Urinary bladder (tissue), 4 donors: Measurements from ENCODE around the gene OVOL1. TPM values are rescaled to one million over a fixed set of nuclear protein-coding genes. Genes with fewer than 3 reads are reported as not detected.
"Not testable (repeated sequence)": the region's sequence is repeated elsewhere in the genome, so short reads cannot be mapped to it uniquely, and the experiment has no call there.

ENCODE experiments used
- DNase-seq: peaks from one replicate; pipeline ENCODE4 v3.0.0-alpha.2; 2015; ENCODE audit errors: extremely low spot score
- H3K27ac ChIP-seq: one replicate; pipeline ENCODE4 v1.5.1; 2013; ENCODE audit warnings: low read depth, mild to moderate bottlenecking, moderate library complexity
- H3K36me3 ChIP-seq: one replicate; pipeline ENCODE4 v1.6.1; 2013; ENCODE audit warnings: mild to moderate bottlenecking, moderate library complexity; ENCODE audit not compliant: insufficient read depth
- H3K4me1 ChIP-seq: one replicate; pipeline ENCODE4 v1.6.1; 2013; ENCODE audit warnings: mild to moderate bottlenecking, moderate library complexity; ENCODE audit not compliant: insufficient read depth
- H3K4me3 ChIP-seq: one replicate; pipeline ENCODE4 v1.5.1; 2013; ENCODE audit warnings: low read depth, low read length
- WGBS: extraction: QIAGEN DNeasy Blood & Tissue Kit; methylation state at CpG from one replicate; pipeline ENCODE4 v1.1.7; 2013; 5-methylcytosine and 5-hydroxymethylcytosine counted together
- polyA plus RNA-seq: library from polyadenylated mRNA; stranded (reverse); fragments of 200-250 nt; gene quantifications from one replicate; pipeline ENCODE4 v1.2.3, GENCODE V29; 2013
- total RNA-seq: library from RNA; depleted of rRNA; stranded (reverse); fragments of >200 nt; gene quantifications from one replicate; pipeline ENCODE4 v1.2.3, GENCODE V29; 2014
- donor health status: healthy with polysubstance abuse.
- donor health status: healthy.

The OVOL1 gene
- total and polyA plus RNA-seq, 2 donors, result 4.7 to 5.1 TPM

DNA sequence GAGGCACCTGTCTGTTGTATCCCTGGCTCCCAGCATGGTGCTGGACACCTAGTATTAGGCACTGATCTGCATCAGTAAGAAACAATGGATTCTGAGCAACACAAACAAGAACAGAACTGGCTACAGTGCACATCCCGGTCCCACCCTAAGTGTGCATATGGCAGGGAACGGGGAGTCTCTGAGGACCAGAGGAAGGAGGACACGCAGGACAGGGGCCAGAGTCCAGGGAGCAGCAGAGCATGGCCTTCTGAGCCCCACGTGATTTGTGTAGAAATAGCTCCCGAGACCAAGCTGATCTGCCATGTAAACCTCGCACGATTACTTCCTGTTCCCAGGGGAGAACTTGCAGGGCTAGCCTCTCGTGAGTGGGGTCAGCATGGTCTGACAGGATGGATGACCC, 34.2 kb downstream of the OVOL1 start:
- Histone ChIP-seq H3K4me3 (no peak overlapping the region), H3K36me3 (no peaks in the 10 kb centered on the region), H3K27ac (no peak overlapping the region), H3K4me1 (peaks cover 1% of the 10 kb centered on the region)
- 59% methylated on average over 8 of the region's 8 CpGs for WGBS
- DNase-seq, result no peak

DNA sequence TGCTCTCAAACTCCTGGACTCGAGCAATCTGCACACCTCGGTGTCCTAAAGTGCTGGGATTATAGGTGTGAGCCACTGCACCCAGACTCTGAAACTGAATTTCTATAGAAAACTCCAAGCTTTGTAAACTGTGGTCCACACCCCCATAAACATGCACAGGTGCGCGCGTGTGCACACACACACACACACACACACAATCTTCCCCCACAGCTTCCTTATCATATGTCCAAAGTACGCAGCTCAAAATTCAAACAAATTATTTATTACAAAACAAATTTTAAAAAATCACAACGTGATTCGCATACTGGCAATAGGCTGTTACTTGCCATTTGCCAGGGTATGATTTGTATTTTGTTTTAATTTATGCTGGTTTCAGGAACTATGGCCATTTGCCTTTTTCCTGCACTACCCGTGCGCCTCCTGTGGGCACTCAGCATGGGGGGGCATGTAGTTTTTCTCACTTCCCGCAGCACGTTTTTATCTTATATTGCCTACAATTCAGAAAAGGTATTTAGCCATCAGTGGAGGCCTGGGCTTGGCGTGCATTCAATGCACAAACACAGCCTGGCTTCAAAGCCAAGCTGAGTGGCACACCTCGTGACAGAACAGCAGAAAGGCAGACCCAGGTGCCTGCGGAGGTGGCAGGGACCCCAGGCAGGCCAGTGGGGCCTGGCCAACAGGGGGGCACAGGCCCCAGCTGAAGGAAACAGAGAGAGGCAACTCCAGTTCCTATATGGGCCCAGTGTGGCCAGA, 36.1 kb downstream of the OVOL1 start:
- Histone ChIP-seq H3K4me1 (no peaks in the 10 kb centered on the region), H3K36me3 (no peaks in the 10 kb centered on the region), H3K27ac (no peak overlapping the region), H3K4me3 (no peak overlapping the region)
- WGBS, result 86% methylated on average over 15 of the region's 15 CpGs
- DNase-seq, result no peak

DNA sequence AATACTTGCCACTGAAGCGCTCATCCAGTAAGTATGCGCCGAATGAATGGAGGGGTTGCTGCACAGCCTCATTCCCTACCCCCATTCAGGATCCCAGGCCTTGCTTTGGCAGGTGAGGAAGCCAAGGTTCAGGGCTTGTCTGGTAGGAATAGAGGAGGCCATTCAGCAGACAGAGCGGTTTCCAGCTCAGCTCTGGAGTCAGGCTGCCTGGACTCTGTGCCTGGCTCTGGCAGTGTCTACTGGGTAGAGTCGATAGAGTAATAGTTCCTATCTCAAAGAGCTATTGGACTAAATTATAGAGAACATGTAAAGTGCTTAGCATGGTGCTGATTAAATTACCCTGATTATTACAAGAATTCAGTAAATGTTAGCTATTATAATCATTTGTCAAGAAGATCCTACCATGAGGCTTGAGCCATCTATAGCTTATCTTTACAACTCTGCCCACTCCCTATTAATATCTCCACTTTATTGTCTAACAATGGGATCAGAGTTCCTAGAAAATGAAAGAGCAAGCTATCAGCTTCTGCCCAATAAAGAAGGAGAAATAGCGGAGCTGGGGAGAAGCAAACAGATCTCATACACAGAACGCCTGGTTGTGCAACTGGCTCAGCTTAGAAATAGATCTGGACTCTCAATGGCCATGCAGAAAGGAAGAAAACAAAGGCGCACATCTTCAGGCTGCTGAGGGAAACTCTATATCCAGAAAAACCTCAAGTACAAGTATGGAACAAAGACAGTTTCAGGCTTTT, 40.3 kb downstream of the OVOL1 start:
- no peak for DNase-seq
- Histone ChIP-seq H3K36me3 (no peaks in the 10 kb centered on the region), H3K27ac (no peak overlapping the region), H3K4me1 (no peaks in the 10 kb centered on the region), H3K4me3 (no peak overlapping the region)
- WGBS, result 77% methylated on average over 8 of the region's 8 CpGs

DNA sequence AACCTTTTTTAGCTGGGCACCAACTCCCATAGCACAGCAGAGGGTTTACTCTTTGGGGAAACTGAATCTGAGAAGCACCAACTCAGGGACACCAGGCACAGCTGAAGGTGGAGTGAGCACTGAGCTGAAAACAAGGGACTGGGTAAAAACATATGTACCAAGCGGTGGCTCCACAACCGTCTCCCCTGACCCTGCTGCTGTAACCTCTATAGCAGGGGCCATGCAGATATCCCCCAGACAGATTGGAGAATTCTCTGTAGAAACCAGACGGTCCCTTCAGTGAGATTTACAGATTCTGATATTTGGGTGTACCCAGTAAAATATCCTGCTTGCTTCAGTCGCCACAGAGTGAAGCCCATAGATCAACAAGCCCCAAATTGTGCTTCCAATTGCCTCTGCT, 42.6 kb downstream of the OVOL1 start:
- no peak overlapping the region for H3K4me3 ChIP-seq
- DNase-seq, result no peak
- 50% methylated on average over 4 of the region's 4 CpGs for WGBS

DNA sequence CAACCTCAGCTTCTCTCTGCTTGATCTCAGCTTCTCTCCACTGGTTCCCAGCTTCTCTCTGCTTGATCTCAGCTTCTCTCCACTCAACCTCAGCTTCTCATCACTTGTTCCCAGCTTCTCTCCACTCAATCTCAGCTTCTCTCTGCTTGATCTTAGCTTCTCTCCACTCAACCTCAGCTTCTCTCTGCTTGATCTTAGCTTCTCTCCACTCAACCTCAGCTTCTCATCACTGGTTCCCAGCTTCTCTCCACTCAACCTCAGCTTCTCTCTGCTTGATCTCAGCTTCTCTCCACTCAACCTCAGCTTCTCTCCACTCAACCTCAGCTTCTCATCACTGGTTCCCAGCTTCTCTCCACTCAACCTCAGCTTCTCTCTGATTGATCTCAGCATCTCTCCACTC, 45.4 kb downstream of the OVOL1 start:
- not testable (repeated sequence) for H3K4me1 ChIP-seq, DNase-seq, H3K27ac ChIP-seq, H3K4me3 ChIP-seq, H3K36me3 ChIP-seq

More for the DNA sequence above, 42.6 kb downstream of the OVOL1 start:
- no peaks in the 10 kb centered on the region for H3K4me1 ChIP-seq
- H3K27ac ChIP-seq, result no peak overlapping the region
- no peaks in the 10 kb centered on the region for H3K36me3 ChIP-seq

DNA sequence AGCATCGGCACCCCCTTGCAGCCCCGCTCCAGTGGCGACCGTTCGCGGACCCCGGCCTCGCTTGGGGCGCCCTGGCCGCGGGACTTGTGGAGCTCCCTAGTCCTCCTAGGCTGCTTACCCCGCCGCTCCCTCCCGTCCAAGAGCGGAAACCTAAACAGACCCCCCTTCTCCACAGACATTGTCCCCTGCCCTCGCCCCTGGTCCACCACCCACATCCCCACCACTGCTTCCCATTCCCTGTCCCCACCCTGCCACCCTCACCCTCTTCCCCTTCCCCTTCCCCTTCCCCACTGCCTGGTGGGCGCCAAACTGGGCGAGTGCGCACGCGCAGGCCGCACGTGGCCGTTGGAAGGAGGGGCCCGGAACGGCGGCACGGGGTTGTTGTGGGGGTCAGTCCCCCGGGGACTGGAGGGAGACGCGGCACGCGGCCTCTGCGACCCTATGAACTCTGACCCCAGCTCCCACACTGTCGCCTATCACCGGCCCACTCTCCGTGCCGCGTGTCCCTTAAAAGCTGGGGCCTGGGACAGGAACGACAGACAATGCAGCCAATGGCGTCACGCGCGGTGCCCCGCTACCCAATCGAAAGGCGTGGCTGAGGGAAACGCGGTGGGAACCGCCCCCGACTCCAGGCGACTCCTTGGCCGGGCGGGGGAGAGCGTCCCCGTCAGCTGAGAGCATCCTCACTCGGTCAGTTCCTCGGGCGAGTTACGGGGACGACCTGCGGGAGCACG, 46.6 kb downstream of the OVOL1 start, which contains the start of gene SNX32:
Gene SNX32, plus strand, starts transcription at position 667 of the 734 bp plus-strand sequence. CDS start 103 bp downstream, outside the sequence.
- WGBS, result 1% methylated on average over 63 of the region's 63 CpGs
- no peaks in the 10 kb centered on the region for H3K36me3 ChIP-seq
- H3K4me3 ChIP-seq, result peak within 1 kb of the TSS; percentile 48
- DNase-seq, result peak; percentile 85
- no peaks in the 10 kb centered on the region for H3K4me1 ChIP-seq
- H3K27ac ChIP-seq, result no peak within 1 kb of the TSS

DNA sequence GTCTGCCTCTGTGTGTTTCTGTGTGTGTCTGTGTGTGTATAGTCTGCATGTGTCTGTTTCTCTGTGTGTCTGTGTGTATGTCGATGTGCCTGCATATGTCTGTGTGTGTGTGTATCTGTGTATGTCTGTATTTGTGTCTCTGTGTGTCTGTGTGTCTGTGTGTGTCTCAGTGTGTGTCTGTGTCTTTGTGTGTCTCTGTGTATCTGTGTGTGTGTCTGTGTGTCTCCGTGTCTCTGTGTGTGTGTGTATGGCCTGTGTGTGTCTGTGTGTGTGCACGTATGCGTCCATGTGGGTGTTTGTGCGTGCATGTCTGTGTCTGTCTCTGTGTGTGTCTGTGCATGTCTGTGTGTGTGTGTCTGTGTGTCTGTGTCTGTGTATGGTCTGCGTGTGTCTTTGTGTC, 47.3 kb downstream of the OVOL1 start:
- WGBS, result 50% methylated on average over 6 of the region's 6 CpGs
- H3K4me1 ChIP-seq, result no peaks in the 10 kb centered on the region
- H3K36me3 ChIP-seq, result no peaks in the 10 kb centered on the region
- H3K4me3 ChIP-seq, result no peak overlapping the region
- no peak for DNase-seq
- no peak overlapping the region for H3K27ac ChIP-seq

DNA sequence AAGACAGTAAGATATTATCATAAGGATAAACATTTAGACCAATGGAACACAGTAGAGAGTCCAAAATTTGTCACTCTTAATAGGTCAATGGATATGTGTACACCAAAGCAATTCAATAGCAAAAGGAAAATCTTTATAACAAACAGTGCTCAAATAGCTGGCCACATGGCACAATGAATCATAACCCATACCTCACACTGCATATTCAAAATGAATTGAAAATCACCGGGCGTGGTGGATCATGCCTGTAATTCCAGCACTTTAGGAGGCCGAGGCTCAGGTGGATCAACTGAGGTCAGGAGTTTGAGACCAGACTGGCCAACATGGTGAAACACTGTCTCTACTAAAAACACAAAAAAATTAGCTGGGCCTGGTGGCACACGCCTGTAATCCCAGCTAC, 55.3 kb downstream of the OVOL1 start:
- Histone ChIP-seq H3K4me1 (no peaks in the 10 kb centered on the region), H3K36me3 (no peaks in the 10 kb centered on the region), H3K27ac (no peak overlapping the region), H3K4me3 (no peak overlapping the region)
- 96% methylated on average over 4 of the region's 4 CpGs for WGBS
- DNase-seq, result no peak

DNA sequence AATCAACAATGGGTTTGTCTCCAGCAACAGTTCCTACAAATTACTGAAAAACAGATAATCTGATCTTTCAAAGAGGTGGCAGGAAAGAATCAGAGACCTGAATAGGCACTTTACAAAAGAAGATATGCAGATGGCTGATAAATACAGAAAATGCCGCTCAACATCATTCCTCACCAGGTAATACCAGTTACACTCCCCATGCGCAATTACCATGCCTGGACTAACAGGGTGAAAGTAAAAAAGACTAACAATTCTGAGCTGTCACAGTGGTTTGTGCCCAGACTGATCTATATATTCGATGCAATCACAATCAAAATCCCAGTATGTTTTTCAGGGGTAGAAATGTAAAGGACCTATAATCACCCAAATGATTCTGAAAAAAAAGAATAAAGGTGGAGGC, 56.9 kb downstream of the OVOL1 start:
- Histone ChIP-seq H3K27ac (no peak overlapping the region), H3K36me3 (no peaks in the 10 kb centered on the region), H3K4me1 (no peaks in the 10 kb centered on the region), H3K4me3 (no peak overlapping the region)
- 90% methylated on average over 3 of the region's 3 CpGs for WGBS
- no peak for DNase-seq

DNA sequence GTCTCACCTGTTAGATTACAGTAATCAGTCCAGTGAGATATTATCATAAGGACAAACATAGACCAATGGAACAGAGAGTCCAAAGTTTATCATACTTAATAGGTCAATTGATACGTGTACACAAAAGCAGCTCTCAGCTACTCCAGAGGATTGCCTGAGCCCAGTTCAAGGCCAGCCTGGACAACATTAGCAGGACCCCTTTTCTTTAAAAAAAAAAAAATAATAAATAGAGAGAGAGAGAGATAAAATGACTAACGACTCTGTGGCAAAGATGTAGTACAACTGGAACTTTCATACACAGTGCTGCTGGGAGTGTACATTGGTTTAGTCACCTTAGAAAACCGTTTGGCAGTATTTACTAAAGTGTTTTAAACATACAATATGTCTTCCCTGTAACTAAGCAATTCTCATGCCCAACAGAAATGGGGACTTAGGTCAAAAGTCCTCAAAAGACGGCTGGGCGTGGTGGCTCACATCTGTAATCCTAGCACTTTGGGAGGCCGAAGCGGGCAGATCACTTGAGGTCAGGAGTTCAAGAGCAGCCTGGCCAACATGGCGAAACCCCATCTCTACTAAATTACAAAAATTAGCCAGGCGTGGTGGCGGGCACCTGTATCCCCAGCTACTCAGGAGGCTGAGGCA, 57.5 kb downstream of the OVOL1 start:
- no peak for DNase-seq
- no peak overlapping the region for H3K27ac ChIP-seq
- no peaks in the 10 kb centered on the region for H3K4me1 ChIP-seq
- WGBS, result 82% methylated on average over 10 of the region's 10 CpGs
- H3K36me3 ChIP-seq, result no peaks in the 10 kb centered on the region
- H3K4me3 ChIP-seq, result no peak overlapping the region

Other genes with a start within 250 kb of the OVOL1 start
- gene LTBP3, start 228.7 kb upstream of the OVOL1 start, total RNA-seq, result 58.5 TPM
- gene LTBP3, start 228.7 kb upstream of the OVOL1 start, polyA plus RNA-seq, result 145 TPM
- 14.6 TPM for gene ZNRD2, start 216.6 kb upstream of the OVOL1 start, total RNA-seq
- gene ZNRD2, start 216.6 kb upstream of the OVOL1 start, polyA plus RNA-seq, result 94.9 TPM
- 10.9 TPM for gene FAM89B, start 214.5 kb upstream of the OVOL1 start, total RNA-seq
- 82.7 TPM for gene FAM89B, start 214.5 kb upstream of the OVOL1 start, polyA plus RNA-seq
- 45.9 TPM for gene EHBP1L1, start 211.0 kb upstream of the OVOL1 start, total RNA-seq
- 178 TPM for gene EHBP1L1, start 211.0 kb upstream of the OVOL1 start, polyA plus RNA-seq
- 0.63 TPM for gene KCNK7, start 191.3 kb upstream of the OVOL1 start, total RNA-seq
- gene KCNK7, start 191.3 kb upstream of the OVOL1 start, polyA plus RNA-seq, result 1.2 TPM
- gene MAP3K11, start 172.8 kb upstream of the OVOL1 start, total RNA-seq, result 20.6 TPM
- 39.7 TPM for gene MAP3K11, start 172.8 kb upstream of the OVOL1 start, polyA plus RNA-seq
- gene PCNX3, start 171.3 kb upstream of the OVOL1 start, total RNA-seq, result 8.3 TPM
- 25.3 TPM for gene PCNX3, start 171.3 kb upstream of the OVOL1 start, polyA plus RNA-seq
- 16.0 TPM for gene SIPA1, start 149.0 kb upstream of the OVOL1 start, total RNA-seq
- gene SIPA1, start 149.0 kb upstream of the OVOL1 start, polyA plus RNA-seq, result 54.0 TPM
- 18.5 TPM for gene RELA, start 124.1 kb upstream of the OVOL1 start, total RNA-seq
- gene RELA, start 124.1 kb upstream of the OVOL1 start, polyA plus RNA-seq, result 80.8 TPM
- 28.4 TPM for gene KAT5, start 74.8 kb upstream of the OVOL1 start, total RNA-seq
- gene KAT5, start 74.8 kb upstream of the OVOL1 start, polyA plus RNA-seq, result 95.6 TPM
- gene RNASEH2C, start 66.3 kb upstream of the OVOL1 start, total RNA-seq, result 11.9 TPM
- gene RNASEH2C, start 66.3 kb upstream of the OVOL1 start, polyA plus RNA-seq, result 102 TPM
- gene AP5B1, start 6.1 kb upstream of the OVOL1 start, total RNA-seq, result 3.0 TPM
- 14.7 TPM for gene AP5B1, start 6.1 kb upstream of the OVOL1 start, polyA plus RNA-seq
- 0.85 TPM for gene SNX32, start 46.9 kb downstream of the OVOL1 start, total RNA-seq
- 2.0 TPM for gene SNX32, start 46.9 kb downstream of the OVOL1 start, polyA plus RNA-seq
- gene CFL1, start 71.1 kb downstream of the OVOL1 start, total RNA-seq, result 231 TPM
- gene CFL1, start 71.1 kb downstream of the OVOL1 start, polyA plus RNA-seq, result 728 TPM
- 38.2 TPM for gene MUS81, start 73.4 kb downstream of the OVOL1 start, total RNA-seq
- 65.4 TPM for gene MUS81, start 73.4 kb downstream of the OVOL1 start, polyA plus RNA-seq
- gene EFEMP2, start 85.7 kb downstream of the OVOL1 start, total RNA-seq, result 43.3 TPM
- gene EFEMP2, start 85.7 kb downstream of the OVOL1 start, polyA plus RNA-seq, result 120 TPM
- 2.7 TPM for gene CTSW, start 92.8 kb downstream of the OVOL1 start, total RNA-seq
- gene CTSW, start 92.8 kb downstream of the OVOL1 start, polyA plus RNA-seq, result 0.98 TPM
- gene FIBP, start 101.4 kb downstream of the OVOL1 start, total RNA-seq, result 60.7 TPM
- 64.0 TPM for gene FIBP, start 101.4 kb downstream of the OVOL1 start, polyA plus RNA-seq
- 6.9 TPM for gene CCDC85B, start 103.6 kb downstream of the OVOL1 start, total RNA-seq
- 84.1 TPM for gene CCDC85B, start 103.6 kb downstream of the OVOL1 start, polyA plus RNA-seq
- not detected for gene FOSL1, start 113.3 kb downstream of the OVOL1 start, total RNA-seq
- gene FOSL1, start 113.3 kb downstream of the OVOL1 start, polyA plus RNA-seq, result 7.5 TPM
- gene C11orf68, start 132.0 kb downstream of the OVOL1 start, total RNA-seq, result 11.8 TPM
- gene C11orf68, start 132.0 kb downstream of the OVOL1 start, polyA plus RNA-seq, result 65.9 TPM
- 36.7 TPM for gene DRAP1, start 132.4 kb downstream of the OVOL1 start, total RNA-seq
- 111 TPM for gene DRAP1, start 132.4 kb downstream of the OVOL1 start, polyA plus RNA-seq
- not detected for gene TSGA10IP, start 158.4 kb downstream of the OVOL1 start, total RNA-seq
- gene TSGA10IP, start 158.4 kb downstream of the OVOL1 start, polyA plus RNA-seq, result 0.09 TPM
- gene SART1, start 174.7 kb downstream of the OVOL1 start, total RNA-seq, result 18.9 TPM
- gene SART1, start 174.7 kb downstream of the OVOL1 start, polyA plus RNA-seq, result 47.2 TPM
- 15.6 TPM for gene EIF1AD, start 215.1 kb downstream of the OVOL1 start, total RNA-seq
- 26.3 TPM for gene EIF1AD, start 215.1 kb downstream of the OVOL1 start, polyA plus RNA-seq
- gene BANF1, start 215.4 kb downstream of the OVOL1 start, total RNA-seq, result 8.6 TPM
- gene BANF1, start 215.4 kb downstream of the OVOL1 start, polyA plus RNA-seq, result 181 TPM
- gene CST6, start 224.9 kb downstream of the OVOL1 start, total RNA-seq, result 0.58 TPM
- 0.37 TPM for gene CST6, start 224.9 kb downstream of the OVOL1 start, polyA plus RNA-seq
- not detected for gene CATSPER1, start 239.4 kb downstream of the OVOL1 start, total RNA-seq
- 0.35 TPM for gene CATSPER1, start 239.4 kb downstream of the OVOL1 start, polyA plus RNA-seq